Caco-2 (cell line): Measurements from ENCODE around the gene TAGLN. TPM values are rescaled to one million over a fixed set of nuclear protein-coding genes. Genes with fewer than 3 reads are reported as not detected.

Experiments used
- BruUV-seq: library from RNA; stranded (reverse); fragments of 400-500 nt; replicated peaks from 2 replicates; lab custom pipeline; 2021; lab: Mats Ljungman, UMichigan
- CTCF ChIA-PET: fragments of 300-600 bp; sonication (Branson Sonifier 250); formaldehyde crosslinking; loops from one replicate; lab custom pipeline; 2022; ENCODE audit warnings: antibody characterized with exemption; lab: Charles Lee
- POLR2A ChIA-PET: fragments of 300-600 bp; sonication (Branson Sonifier 250); formaldehyde crosslinking; loops from one replicate; lab custom pipeline; 2022; ENCODE audit warnings: antibody characterized with exemption; lab: Charles Lee
- DNase-seq, 2 experiments: peaks; one replicate each; pipeline versions ENCODE4 v3.0.0 to v3.0.0-alpha.2; 2020 to 2022
- H3K27me3 ChIP-seq: replicated peaks from 2 replicates; pipeline ENCODE4 v1.6.0; 2011; ENCODE audit warnings: low read length; ENCODE audit not compliant: control insufficient read depth, insufficient read depth
- H3K36me3 ChIP-seq: 2 replicates; pipeline ENCODE4 v1.5.1; 2011; ENCODE audit warnings: low read length; ENCODE audit not compliant: control insufficient read depth, insufficient read depth
- H3K4me1 ChIP-seq: fragments of 250-450 bp; sonication (Bioruptor Pico); 2 replicates; pipeline ENCODE4 v1.5.1; 2020; ENCODE audit warnings: mild to moderate bottlenecking
- H3K4me3 ChIP-seq: 2 replicates; pipeline ENCODE4 v1.5.1; 2011; ENCODE audit warnings: low read depth, mild to moderate bottlenecking, control low read depth, low read length
- H3K9me3 ChIP-seq: fragments of 250-450 bp; sonication (Bioruptor Pico); 2 replicates; pipeline ENCODE4 v1.5.1; 2020; ENCODE audit warnings: mild to moderate bottlenecking, moderate library complexity
- H3K27ac Mint-ChIP-seq: one replicate; pipeline ENCODE4 v1.8.0; 2022; ENCODE audit warnings: mixed read lengths; ENCODE audit not compliant: unreplicated experiment
- H3K27me3 Mint-ChIP-seq: one replicate; pipeline ENCODE4 v1.8.0; 2022; ENCODE audit warnings: mixed read lengths; ENCODE audit not compliant: insufficient read depth, unreplicated experiment
- H3K36me3 Mint-ChIP-seq: one replicate; pipeline ENCODE4 v1.8.0; 2022; ENCODE audit warnings: mild to moderate bottlenecking, mixed read lengths; ENCODE audit not compliant: insufficient read depth, unreplicated experiment
- H3K4me1 Mint-ChIP-seq: one replicate; pipeline ENCODE4 v1.8.0; 2022; ENCODE audit warnings: low read depth, mixed read lengths; ENCODE audit not compliant: unreplicated experiment
- H3K4me3 Mint-ChIP-seq: one replicate; pipeline ENCODE4 v1.8.0; 2022; ENCODE audit warnings: mild to moderate bottlenecking, moderate library complexity, mixed read lengths; ENCODE audit not compliant: unreplicated experiment
- H3K9me3 Mint-ChIP-seq: one replicate; pipeline ENCODE4 v1.8.0; 2022; ENCODE audit warnings: mixed read lengths; ENCODE audit not compliant: unreplicated experiment
- intact Hi-C: fragments of 100-400 bp; cut with micrococcal nuclease; formaldehyde crosslinking; loops from one replicate; pipeline ENCODE4 v1.10.0; 2022; ENCODE audit not compliant: unreplicated experiment
- total RNA-seq: library from RNA; stranded (reverse); gene quantifications from 2 replicates; pipeline ENCODE4 v1.2.3, GENCODE V29; 2022
- TF ChIP-seq, protein P1 (sequence below), 2 experiments: fragments of 200-600 bp in 1 of 2; IDR thresholded peaks; 1 replicate in 1 of 2; 2 replicates in 1 of 2; pipeline versions ENCODE4 v1.5.1 to v1.8.0; 2011 to 2022; ENCODE audit warnings: antibody characterized with exemption in 1 of 2, control low read depth in 1 of 2, inconsistent platforms in 1 of 2, low read depth in 1 of 2, low read length in 1 of 2, mild to moderate bottlenecking in 1 of 2, moderate library complexity in 1 of 2; ENCODE audit not compliant: insufficient read depth in 1 of 2, severe bottlenecking in 1 of 2, unreplicated experiment in 1 of 2

The TAGLN gene
- total RNA-seq, 1 experiment from 2014 or later = 303 TPM

DNA sequence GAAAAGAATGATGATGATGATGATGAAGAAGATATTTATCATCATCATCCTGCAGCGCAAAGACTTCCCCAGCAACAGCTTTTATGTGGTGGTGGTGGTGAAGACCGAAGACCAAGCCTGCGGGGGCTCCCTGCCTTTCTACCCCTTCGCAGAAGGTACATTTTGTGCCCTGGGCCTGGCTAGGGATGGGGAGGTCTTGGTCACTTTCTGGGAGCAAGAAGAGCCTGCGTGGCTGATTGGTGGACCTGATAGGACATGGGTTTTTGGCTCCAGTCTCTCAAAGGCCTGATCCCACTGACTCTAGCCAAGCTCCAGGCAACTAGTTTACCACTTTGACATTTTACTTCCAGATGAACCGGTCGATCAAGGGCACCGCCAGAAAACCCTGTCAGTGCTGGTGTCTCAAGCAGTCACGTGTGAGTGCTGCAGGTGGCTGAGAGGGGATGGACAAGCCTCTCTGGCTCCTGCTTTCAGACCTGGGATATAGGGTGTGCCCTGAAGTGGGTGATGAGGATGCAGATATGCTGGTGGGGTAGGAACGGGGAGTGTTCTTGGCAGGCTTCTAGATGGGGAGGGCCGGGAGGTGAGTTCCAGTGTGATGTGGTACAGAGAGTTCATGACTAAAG lies 15.3 kb upstream of the TAGLN start:
- ChIA-PET CTCF (interaction anchor here (0.7 kb wide), 1 partner anchor 44 kb away, joined by 3 read pairs; no protein-coding TSS in a partner anchor), POLR2A (no interaction called here)
- Histone ChIP-seq H3K4me3 (no peak overlapping the region), H3K36me3 (peaks cover 13% of the 10 kb centered on the region), H3K27me3 (no peaks in the 10 kb centered on the region), H3K9me3 (no peaks in the 10 kb centered on the region), H3K4me1 (peaks cover 24% of the 10 kb centered on the region)
- Mint-ChIP-seq H3K4me1 (peaks cover 24% of the 10 kb centered on the region), H3K27ac (no peak overlapping the region), H3K9me3 (no peaks in the 10 kb centered on the region), H3K36me3 (peaks cover 43% of the 10 kb centered on the region), H3K4me3 (no peak overlapping the region), H3K27me3 (no peaks in the 10 kb centered on the region)
- peak in 1 of 2 experiments; percentile 59 for DNase-seq
- intact Hi-C loops = no loop called here
- BruUV-seq = no TSS peak
- TF ChIP-seq, protein P1, sequence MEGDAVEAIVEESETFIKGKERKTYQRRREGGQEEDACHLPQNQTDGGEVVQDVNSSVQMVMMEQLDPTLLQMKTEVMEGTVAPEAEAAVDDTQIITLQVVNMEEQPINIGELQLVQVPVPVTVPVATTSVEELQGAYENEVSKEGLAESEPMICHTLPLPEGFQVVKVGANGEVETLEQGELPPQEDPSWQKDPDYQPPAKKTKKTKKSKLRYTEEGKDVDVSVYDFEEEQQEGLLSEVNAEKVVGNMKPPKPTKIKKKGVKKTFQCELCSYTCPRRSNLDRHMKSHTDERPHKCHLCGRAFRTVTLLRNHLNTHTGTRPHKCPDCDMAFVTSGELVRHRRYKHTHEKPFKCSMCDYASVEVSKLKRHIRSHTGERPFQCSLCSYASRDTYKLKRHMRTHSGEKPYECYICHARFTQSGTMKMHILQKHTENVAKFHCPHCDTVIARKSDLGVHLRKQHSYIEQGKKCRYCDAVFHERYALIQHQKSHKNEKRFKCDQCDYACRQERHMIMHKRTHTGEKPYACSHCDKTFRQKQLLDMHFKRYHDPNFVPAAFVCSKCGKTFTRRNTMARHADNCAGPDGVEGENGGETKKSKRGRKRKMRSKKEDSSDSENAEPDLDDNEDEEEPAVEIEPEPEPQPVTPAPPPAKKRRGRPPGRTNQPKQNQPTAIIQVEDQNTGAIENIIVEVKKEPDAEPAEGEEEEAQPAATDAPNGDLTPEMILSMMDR (IDR thresholded peaks at IDR 0.05; ENCODE audit: insufficient read depth in 1 of 2, low read depth in 1 of 2, low read length in 1 of 2, severe bottlenecking in 1 of 2, unreplicated experiment in 1 of 2) = no peak

DNA sequence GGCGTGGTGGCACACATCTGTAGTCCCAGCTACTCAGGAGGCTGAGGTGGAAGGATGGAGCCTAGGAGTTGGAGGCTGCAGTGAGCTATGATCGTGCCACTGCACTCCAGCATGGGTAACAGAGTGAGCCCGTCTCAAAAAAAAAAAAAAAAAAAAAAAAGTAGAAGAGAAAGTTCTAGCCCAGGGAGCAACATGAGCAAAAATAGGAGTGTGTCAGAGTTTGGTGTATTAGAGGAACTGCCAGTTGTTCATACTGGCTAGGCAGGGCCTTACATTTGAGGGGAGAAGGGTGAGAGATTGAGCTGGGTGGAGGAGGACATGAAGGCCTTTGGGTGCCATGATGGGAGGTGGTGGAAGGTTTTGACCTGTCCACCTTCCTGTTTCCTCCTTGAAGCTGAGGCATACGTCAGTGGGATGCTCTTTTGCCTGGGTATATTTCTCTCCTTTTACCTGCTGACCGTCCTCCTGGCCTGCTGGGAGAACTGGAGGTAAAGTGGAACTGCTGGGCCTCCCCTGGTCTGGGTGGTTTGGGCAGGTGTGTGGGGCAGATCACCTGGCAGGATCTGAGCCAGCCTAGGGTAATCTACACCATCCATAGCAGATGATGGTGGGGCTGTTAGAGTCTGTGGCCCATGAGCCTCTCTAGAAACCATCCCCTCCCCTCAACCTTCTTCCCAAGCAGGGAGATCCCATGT lies 13.3 kb upstream of the TAGLN start:
- H3K4me3 Mint-ChIP-seq = no peak overlapping the region

DNA sequence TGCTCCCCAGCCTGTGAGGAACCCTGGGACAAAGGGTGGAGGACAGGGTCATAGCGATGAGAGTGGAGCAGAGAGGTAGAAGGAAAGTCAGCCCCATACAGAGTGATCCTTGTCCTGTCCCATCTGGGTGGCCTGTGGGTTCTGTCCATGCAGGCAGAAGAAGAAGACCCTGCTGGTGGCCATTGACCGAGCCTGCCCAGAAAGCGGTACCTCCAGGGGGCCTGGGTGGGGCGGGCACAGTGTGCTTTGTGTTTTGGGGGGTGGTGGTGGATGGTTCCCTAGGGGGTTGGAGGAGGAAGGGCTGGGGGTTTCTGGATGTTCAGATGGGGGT lies 12.8 kb upstream of the TAGLN start:
- Mint-ChIP-seq H3K4me3 (no peak overlapping the region), H3K36me3 (peaks cover 23% of the 10 kb centered on the region), H3K27me3 (no peaks in the 10 kb centered on the region), H3K27ac (no peak overlapping the region), H3K9me3 (no peaks in the 10 kb centered on the region), H3K4me1 (peaks cover 11% of the 10 kb centered on the region)
- BruUV-seq = no TSS peak
- intact Hi-C loops = no loop called here
- H3K27me3 ChIP-seq = no peaks in the 10 kb centered on the region
- ChIA-PET CTCF (interaction anchor here (0.7 kb wide), 1 partner anchor 14 kb away, joined by 3 read pairs; no protein-coding TSS in a partner anchor), POLR2A (no interaction called here)
- H3K4me3 ChIP-seq = no peak overlapping the region
- no peaks in the 10 kb centered on the region for H3K9me3 ChIP-seq
- TF ChIP-seq, protein P1 (IDR thresholded peaks at IDR 0.05; ENCODE audit: insufficient read depth in 1 of 2, low read depth in 1 of 2, low read length in 1 of 2, severe bottlenecking in 1 of 2, unreplicated experiment in 1 of 2) = no peak
- peaks cover 12% of the 10 kb centered on the region for H3K4me1 ChIP-seq
- H3K36me3 ChIP-seq = peaks cover 16% of the 10 kb centered on the region
- DNase-seq = no peak

More for the DNA sequence above, 13.3 kb upstream of the TAGLN start:
- peaks cover 12% of the 10 kb centered on the region for H3K4me1 ChIP-seq
- no TSS peak for BruUV-seq
- no peaks in the 10 kb centered on the region for H3K9me3 ChIP-seq
- TF ChIP-seq, protein P1 (IDR thresholded peaks at IDR 0.05; ENCODE audit: insufficient read depth in 1 of 2, low read depth in 1 of 2, low read length in 1 of 2, severe bottlenecking in 1 of 2, unreplicated experiment in 1 of 2) = no peak
- no peaks in the 10 kb centered on the region for H3K27me3 ChIP-seq
- DNase-seq = peak in 1 of 2 experiments; percentile 27
- no peaks in the 10 kb centered on the region for H3K9me3 Mint-ChIP-seq
- CTCF ChIA-PET = interaction anchor here (0.5 to 0.7 kb wide), 3 partner anchors 15 to 27 kb away, joined by 3 to 4 read pairs (median 3); no protein-coding TSS in a partner anchor
- POLR2A ChIA-PET = interaction anchor here (0.6 kb wide), 2 partner anchors 18 to 124 kb away, joined by 3 to 10 read pairs; no protein-coding TSS in a partner anchor
- peaks cover 16% of the 10 kb centered on the region for H3K36me3 ChIP-seq
- H3K36me3 Mint-ChIP-seq = peaks cover 28% of the 10 kb centered on the region
- peaks cover 11% of the 10 kb centered on the region for H3K4me1 Mint-ChIP-seq
- peak overlapping the region; percentile 3 for H3K27ac Mint-ChIP-seq
- H3K27me3 Mint-ChIP-seq = no peaks in the 10 kb centered on the region
- intact Hi-C loops = no loop called here
- H3K4me3 ChIP-seq = no peak overlapping the region
